HEK293 (cell line): Measurements from ENCODE around the gene ODAD3.

Experiments used
- CTCF ChIA-PET: fragments of 350-600 bp; formaldehyde crosslinking; extraction: SDS; loops from one replicate; lab custom pipeline; 2021; ENCODE audit warnings: antibody characterized with exemption; lab: Yijun Ruan, JAX
- POLR2A ChIA-PET: fragments of 300-600 bp; formaldehyde crosslinking; extraction: SDS; loops from one replicate; lab custom pipeline; 2020; ENCODE audit warnings: antibody characterized with exemption, inconsistent platforms; lab: Yijun Ruan, JAX
- H3K27ac ChIP-seq: fragments of 200-500 bp; sonication (Bioruptor generic); 2 replicates; pipeline ENCODE4 v1.5.1; 2014; ENCODE audit warnings: low read depth, low read length, control low read depth, inconsistent platforms; ENCODE audit errors: extremely low read depth
- H3K36me3 ChIP-seq, 2 experiments: fragments of 200-500 bp in 1 of 2; sonication (Bioruptor generic) in 1 of 2; 1 replicate in 1 of 2; 2 replicates in 1 of 2; pipeline ENCODE4 v1.5.1; 2014 to 2017; ENCODE audit warnings: inconsistent platforms in 2 of 2, low read length in 2 of 2; ENCODE audit not compliant: control insufficient read depth in 2 of 2, insufficient read depth in 1 of 2
- H3K4me1 ChIP-seq: fragments of 200-500 bp; sonication (Bioruptor generic); 2 replicates; pipeline ENCODE4 v1.5.1; 2014; ENCODE audit warnings: mild to moderate bottlenecking, low read length, inconsistent platforms; ENCODE audit not compliant: control insufficient read depth, insufficient read depth
- H3K4me3 ChIP-seq: 2 replicates; pipeline ENCODE4 v1.5.1; 2011; ENCODE audit warnings: low read depth, mild to moderate bottlenecking, control low read depth, low read length, moderate library complexity
- H3K9me3 ChIP-seq: fragments of 200-500 bp; sonication (Bioruptor generic); 2 replicates; pipeline ENCODE4 v1.5.1; 2014; ENCODE audit warnings: low read depth, low read length, inconsistent platforms; ENCODE audit not compliant: control insufficient read depth, insufficient read depth
- MEIS1 ChIP-seq: sonication (generic); formaldehyde crosslinking; IDR thresholded peaks from 2 replicates; pipeline ENCODE4 v1.8.1; 2022; ENCODE audit warnings: missing genetic modification reagents, mild to moderate bottlenecking, borderline replicate concordance
- PRDM1 ChIP-seq: fragments of 450-650 bp; formaldehyde crosslinking; IDR thresholded peaks from 2 replicates; pipeline ENCODE4; 2016; ENCODE audit warnings: missing biosample characterization, missing genetic modification characterization
- PRDM4 ChIP-seq: fragments of 450-650 bp; formaldehyde crosslinking; IDR thresholded peaks from 2 replicates; pipeline ENCODE4 v1.5.1; 2017; ENCODE audit warnings: missing biosample characterization, missing genetic modification characterization
- SALL2 ChIP-seq: fragments of 450-650 bp; formaldehyde crosslinking; IDR thresholded peaks from 2 replicates; pipeline ENCODE4 v1.5.0; 2017; ENCODE audit warnings: missing biosample characterization, mild to moderate bottlenecking, missing genetic modification characterization, borderline replicate concordance
- SP2 ChIP-seq: fragments of 450-650 bp; formaldehyde crosslinking; IDR thresholded peaks from 2 replicates; pipeline ENCODE4 v1.5.1; 2016; ENCODE audit warnings: missing biosample characterization, missing genetic modification characterization
- WT1 ChIP-seq: fragments of 450-650 bp; formaldehyde crosslinking; IDR thresholded peaks from 2 replicates; pipeline ENCODE4 v1.5.1; 2016; ENCODE audit warnings: missing biosample characterization, missing genetic modification characterization
- ZBTB49 ChIP-seq: fragments of 450-650 bp; formaldehyde crosslinking; IDR thresholded peaks from 2 replicates; pipeline ENCODE4 v1.5.1; 2016; ENCODE audit warnings: missing biosample characterization, missing genetic modification characterization, low read depth
- ZFHX2 ChIP-seq: fragments of 450-650 bp; formaldehyde crosslinking; conservative IDR thresholded peaks from 2 replicates; pipeline ENCODE4 v1.5.1; 2016; ENCODE audit warnings: missing biosample characterization, missing genetic modification characterization
- ZNF184 ChIP-seq: fragments of 450-650 bp; IDR thresholded peaks from 2 replicates; pipeline ENCODE4 v1.5.1; 2018; ENCODE audit warnings: missing biosample characterization, mild to moderate bottlenecking, missing genetic modification characterization
- ZNF324 ChIP-seq: fragments of 450-650 bp; formaldehyde crosslinking; IDR thresholded peaks from 2 replicates; pipeline ENCODE4 v1.5.1; 2016; ENCODE audit warnings: missing biosample characterization, missing genetic modification characterization
- ZNF37A ChIP-seq: fragments of 450-650 bp; IDR thresholded peaks from 2 replicates; pipeline ENCODE4 v1.5.1; 2018; ENCODE audit warnings: missing biosample characterization, missing genetic modification characterization
- ZNF423 ChIP-seq: fragments of 450-650 bp; formaldehyde crosslinking; IDR thresholded peaks from 2 replicates; pipeline ENCODE4 v1.5.1; 2016; ENCODE audit warnings: missing biosample characterization, missing genetic modification characterization
- ZNF501 ChIP-seq: fragments of 450-650 bp; formaldehyde crosslinking; IDR thresholded peaks from 2 replicates; pipeline ENCODE4 v1.5.1; 2016; ENCODE audit warnings: missing biosample characterization, missing genetic modification characterization
- ZNF529 ChIP-seq: fragments of 450-650 bp; formaldehyde crosslinking; IDR thresholded peaks from 2 replicates; pipeline ENCODE4 v1.5.1; 2017; ENCODE audit warnings: missing genetic modification characterization, missing biosample characterization; ENCODE audit not compliant: insufficient replicate concordance
- ZNF549 ChIP-seq: fragments of 450-650 bp; IDR thresholded peaks from 2 replicates; pipeline ENCODE4 v1.5.1; 2018; ENCODE audit warnings: missing biosample characterization, missing genetic modification characterization, mild to moderate bottlenecking, inconsistent platforms, moderate library complexity
- ZSCAN4 ChIP-seq: fragments of 450-650 bp; formaldehyde crosslinking; IDR thresholded peaks from 2 replicates; pipeline ENCODE4 v1.5.1; 2017; ENCODE audit warnings: missing biosample characterization, missing genetic modification characterization

ODAD3 gene

GRCh38 chr19:11450570-11451326 is 15.8 kb upstream of the ODAD3 start:
- Histone ChIP-seq H3K4me3 (no peak overlapping the region), H3K27ac (no peak overlapping the region), H3K36me3 (peaks cover 10 to 43% of the 10 kb centered on the region in 2 experiments; a peak in 2 of 3 replicates), H3K4me1 (no peaks in the 10 kb centered on the region), H3K9me3 (no peaks in the 10 kb centered on the region)
- CTCF ChIA-PET: interaction anchor here (0.5 to 1.7 kb wide), 5 partner anchors 16 to 73 kb away, joined by 3 to 16 read pairs (median 4); partner anchors contain the start of genes ODAD3 and PRKCSH
- TF ChIP-seq SP2 (tag by site-specific recombination) (peak; percentile 38), ZFHX2 (tag by site-specific recombination) (no peak)
- POLR2A ChIA-PET: interaction anchor here (1.1 kb wide), 1 partner anchor 76 kb away, joined by 3 read pairs; the partner anchor contains the start of gene SWSAP1

GRCh38 chr19:11448923-11449554 is 14.1 kb upstream of the ODAD3 start:
- Histone ChIP-seq H3K4me3 (no peak overlapping the region), H3K4me1 (no peaks in the 10 kb centered on the region), H3K36me3 (peaks cover 10 to 60% of the 10 kb centered on the region in 2 experiments; a peak in 2 of 3 replicates), H3K27ac (no peak overlapping the region), H3K9me3 (no peaks in the 10 kb centered on the region)
- POLR2A ChIA-PET: interaction anchor here (1.5 kb wide), 1 partner anchor 68 kb away, joined by 6 read pairs; no protein-coding TSS in a partner anchor
- TF ChIP-seq ZNF423 (tag by site-specific recombination): no peak
- no peak for TF ChIP-seq ZSCAN4 (tag by site-specific recombination)
- TF ChIP-seq ZBTB49 (tag by site-specific recombination): no peak
- no peak for TF ChIP-seq ZNF324 (tag by site-specific recombination)
- no peak for TF ChIP-seq ZNF37A (tag by site-specific recombination)
- CTCF ChIA-PET: interaction anchor here (0.5 to 2.1 kb wide), 5 partner anchors 20 to 92 kb away, joined by 3 to 16 read pairs (median 3); no protein-coding TSS in a partner anchor

- ChIA-PET POLR2A (interaction anchor here (0.7 to 1.5 kb wide), 2 partner anchors 67 to 301 kb away, joined by 4 to 6 read pairs; no protein-coding TSS in a partner anchor), CTCF (interaction anchor here (0.6 to 2.1 kb wide), 5 partner anchors 21 to 310 kb away, joined by 3 to 16 read pairs (median 3); no protein-coding TSS in a partner anchor)
- TF ChIP-seq ZNF529: no peak
- no peak for TF ChIP-seq ZNF549 (tag by site-specific recombination)
- TF ChIP-seq SALL2: no peak
- no peak for TF ChIP-seq ZNF184 (tag by site-specific recombination)
- TF ChIP-seq WT1: no peak
- no peak for TF ChIP-seq ZNF501 (tag by site-specific recombination)
- no peak for TF ChIP-seq PRDM4 (tag by site-specific recombination)
- no peak for TF ChIP-seq PRDM1 (tag by site-specific recombination)
- TF ChIP-seq MEIS1: no peak
- Histone ChIP-seq H3K4me1 (no peaks in the 10 kb centered on the region), H3K9me3 (no peaks in the 10 kb centered on the region), H3K4me3 (no peak overlapping the region), H3K36me3 (peaks cover 15 to 64% of the 10 kb centered on the region in 2 experiments; a peak in 2 of 3 replicates), H3K27ac (no peak overlapping the region)
Observed at GRCh38 chr19:11448410-11448809, 13.5 kb upstream of the ODAD3 start.
